Adipose tissue (tissue), 3 donors: ENCODE results near the gene PLPP1. TPM values are rescaled to one million over a fixed set of nuclear protein-coding genes. Genes with fewer than 3 reads are reported as not detected.

ENCODE experiments used
- H3K27ac ChIP-seq: one replicate; pipeline ENCODE4 v1.5.1; 2013; ENCODE audit warnings: low read depth, low read length
- WGBS, 3 donors: extraction: QIAGEN DNeasy Blood & Tissue Kit; methylation state at CpG; one replicate each; pipeline ENCODE4 v1.1.7; 2013; 5-methylcytosine and 5-hydroxymethylcytosine counted together
- polyA plus RNA-seq, 3 donors: library from polyadenylated mRNA; stranded (reverse); fragments of 200-250 nt; gene quantifications; one replicate each; pipeline ENCODE4 v1.2.3, GENCODE V29; 2013
- donor health status: healthy with polysubstance abuse.
- donor health status: Bipolar disorder and iron deficiency.
- donor health status: healthy.

The PLPP1 gene
- polyA plus RNA-seq, 3 donors, result 34.3 to 276 (median 150) TPM

DNA sequence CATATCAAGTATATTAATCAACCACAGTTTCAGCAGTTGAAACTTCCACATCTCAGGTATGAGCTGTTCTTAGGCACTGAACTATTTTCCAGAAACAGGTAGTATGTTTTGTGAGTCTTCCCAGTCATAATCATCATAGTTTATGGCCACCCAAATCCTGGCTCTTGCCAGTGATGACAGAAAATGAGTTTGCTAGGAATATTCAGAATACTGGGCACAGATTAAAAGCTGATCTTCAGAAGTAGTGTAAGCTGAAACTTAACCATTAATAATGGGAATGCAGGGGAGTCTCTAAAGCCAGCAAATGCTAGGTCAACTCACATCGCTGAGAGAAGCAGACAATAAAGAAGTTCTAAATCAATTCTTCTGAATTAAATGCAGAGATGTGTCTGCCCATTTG, 64.5 kb downstream of the PLPP1 start:
- WGBS, 3 donors, result 80 to 88% (median 83%) methylated on average over 1 of the region's 1 CpG
- no peak overlapping the region for H3K27ac ChIP-seq

DNA sequence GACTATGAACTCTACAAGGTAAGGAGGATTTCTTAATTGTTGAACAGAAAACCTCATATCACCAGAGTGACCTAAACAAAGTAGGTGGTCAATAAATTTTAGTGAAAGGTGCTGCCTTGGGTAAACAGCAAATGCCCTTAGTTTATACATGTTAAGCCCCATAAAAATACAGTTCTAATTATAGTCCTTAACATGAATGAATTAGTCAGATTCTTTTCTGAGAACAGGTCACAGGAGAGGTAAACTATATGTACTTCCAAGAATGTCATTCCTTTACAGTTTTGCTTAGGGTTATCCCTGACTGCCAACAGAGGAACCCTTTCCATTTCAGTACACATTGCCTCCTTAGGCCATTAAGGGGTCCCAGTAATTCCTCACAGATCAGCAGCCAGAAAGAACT, 64.9 kb downstream of the PLPP1 start:
- H3K27ac ChIP-seq, result no peak overlapping the region

DNA sequence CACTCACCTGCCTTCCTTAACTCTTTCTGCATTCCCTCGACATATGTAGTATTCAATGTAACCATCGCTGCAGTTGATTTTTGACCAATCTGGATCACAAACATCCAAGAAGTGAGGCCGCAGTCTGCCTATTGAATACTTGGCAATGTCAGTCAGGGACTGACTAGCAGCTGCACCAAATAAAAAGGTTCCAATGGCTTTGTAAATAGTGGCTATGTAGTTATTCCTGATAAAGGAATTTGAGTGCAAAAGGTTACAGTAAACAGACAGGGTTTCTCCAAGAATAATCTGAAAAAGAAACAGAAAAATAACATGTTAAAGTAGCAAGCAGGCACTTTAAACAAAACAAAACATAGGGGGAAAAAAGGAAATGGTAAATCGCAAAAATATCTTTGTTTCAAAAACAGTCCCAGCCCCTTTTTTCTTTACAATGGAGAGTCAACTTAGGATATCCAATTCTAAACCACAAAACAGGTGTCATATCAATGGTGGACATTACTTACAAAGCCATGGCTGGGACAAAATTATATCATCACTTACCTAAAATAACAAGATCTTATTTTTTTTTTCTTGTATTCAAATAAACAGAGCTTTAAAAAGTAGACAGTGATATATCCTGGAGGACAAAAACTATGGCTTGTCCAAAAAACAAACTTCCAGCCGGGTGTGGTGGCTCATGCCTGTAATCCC, 66.8 kb downstream of the PLPP1 start:
- 40 to 85% (median 72%) methylated on average over 5 of the region's 5 CpGs for WGBS, 3 donors
- no peak overlapping the region for H3K27ac ChIP-seq

DNA sequence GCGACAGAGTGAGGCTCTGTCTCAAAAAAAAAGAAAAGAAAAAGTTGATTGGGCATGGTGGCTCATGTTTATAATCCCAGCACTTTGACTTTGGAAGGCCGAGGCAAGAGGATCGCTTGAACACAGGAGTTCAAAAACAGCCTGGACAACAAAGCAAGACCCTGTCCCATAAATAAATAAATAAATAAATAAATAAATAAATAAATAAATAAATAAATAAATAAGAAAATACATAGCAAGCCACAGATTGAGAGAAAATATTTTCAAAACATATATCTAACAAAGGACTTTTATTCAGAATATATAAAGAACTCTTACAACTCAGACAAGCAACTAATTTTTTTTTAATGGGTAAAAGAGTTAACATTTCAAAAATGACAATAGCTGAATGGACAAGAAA, 71.2 kb downstream of the PLPP1 start:
- H3K27ac ChIP-seq, result no peak overlapping the region
- WGBS, 3 donors, result 95 to 100% (median 97%) methylated on average over 3 of the region's 3 CpGs

- H3K27ac ChIP-seq, result no peak overlapping the region
- WGBS, 3 donors, result 80 to 98% (median 94%) methylated on average over 2 of the region's 2 CpGs
These were observed 75.2 kb downstream of the PLPP1 start for GRCh38 chr5:55459572-55459971.

GRCh38 chr5:55456216-55456895, 78.4 kb downstream of the PLPP1 start:
- no peak overlapping the region for H3K27ac ChIP-seq
- WGBS, 3 donors, result 90 to 97% (median 96%) methylated on average over 3 of the region's 3 CpGs

- 57 to 84% (median 69%) methylated on average over 2 of the region's 2 CpGs for WGBS, 3 donors
These were observed 80.5 kb downstream of the PLPP1 start for GRCh38 chr5:55454282-55454681.

GRCh38 chr5:55453211-55453610, 81.6 kb downstream of the PLPP1 start:
- H3K27ac ChIP-seq, result no peak overlapping the region
- WGBS, 3 donors, result 29 to 65% (median 55%) methylated on average over 1 of the region's 1 CpG

More at GRCh38 chr5:55454282-55454681, 80.5 kb downstream of the PLPP1 start:
- H3K27ac ChIP-seq, result no peak overlapping the region

GRCh38 chr5:55451976-55452375, 82.8 kb downstream of the PLPP1 start:
- WGBS, 3 donors, result 91 to 97% (median 94%) methylated on average over 2 of the region's 2 CpGs
- no peak overlapping the region for H3K27ac ChIP-seq

DNA sequence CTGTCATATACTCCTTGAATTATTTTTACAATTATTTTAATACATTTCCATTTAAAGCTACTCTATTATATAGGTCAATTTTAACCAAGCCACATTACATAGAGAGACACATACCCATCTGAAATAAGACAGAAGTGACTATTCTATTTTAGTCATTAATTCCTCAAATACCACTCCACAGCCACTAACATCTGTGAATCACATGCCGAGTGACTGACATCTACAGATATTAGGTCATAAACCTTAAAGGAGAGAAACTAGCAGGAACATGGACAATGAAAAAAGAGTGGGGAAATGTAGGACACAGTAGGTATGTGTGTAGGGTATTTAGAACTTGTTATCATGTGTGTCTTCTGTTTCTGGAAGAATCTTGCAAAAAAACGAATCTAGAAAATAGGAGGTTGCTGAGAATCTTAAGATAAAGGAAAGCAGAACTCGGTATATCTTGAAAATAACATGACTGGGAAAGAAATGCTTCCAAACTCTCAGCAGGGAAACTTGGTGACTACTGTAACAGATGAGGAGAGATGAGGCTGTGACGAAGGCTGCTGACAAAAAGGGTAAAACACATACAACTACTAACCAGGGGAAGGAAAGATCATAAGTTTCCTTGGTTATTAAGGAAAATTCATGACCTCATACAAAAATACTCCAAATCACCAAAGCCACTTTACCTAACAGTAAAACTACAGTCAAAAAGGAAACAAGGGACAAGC, 84.6 kb downstream of the PLPP1 start:
- 79 to 89% (median 85%) methylated on average over 4 of the region's 4 CpGs for WGBS, 3 donors

GRCh38 chr5:55446640-55447351, 88.0 kb downstream of the PLPP1 start:
- H3K27ac ChIP-seq, result no peak overlapping the region

More for the DNA sequence above, 84.6 kb downstream of the PLPP1 start:
- H3K27ac ChIP-seq, result no peak overlapping the region

GRCh38 chr5:55445791-55446190, 89.0 kb downstream of the PLPP1 start:
- WGBS, 3 donors, result 92 to 96% (median 95%) methylated on average over 3 of the region's 3 CpGs
- H3K27ac ChIP-seq, result no peak overlapping the region

More at GRCh38 chr5:55446640-55447351, 88.0 kb downstream of the PLPP1 start:
- WGBS, 3 donors, result 66 to 76% (median 69%) methylated on average over 8 of the region's 8 CpGs

DNA sequence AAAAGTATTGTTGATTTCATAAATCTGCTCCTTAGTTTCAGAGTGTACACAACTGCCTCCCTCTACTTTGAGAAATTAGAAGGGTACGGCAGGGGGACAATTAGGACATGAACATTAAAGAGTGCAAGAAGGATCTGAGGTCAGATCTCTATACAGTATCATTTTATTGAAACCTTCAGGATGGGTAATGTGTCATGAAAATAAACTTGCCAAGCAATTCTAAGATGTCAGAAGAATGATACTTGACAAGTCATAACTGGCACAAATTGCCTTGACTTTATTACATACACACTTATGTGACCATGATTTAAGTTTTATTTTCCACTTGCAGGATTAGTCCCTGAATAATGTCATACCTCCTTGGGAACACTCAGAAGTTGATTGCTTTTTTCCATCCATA, 92.8 kb downstream of the PLPP1 start:
- 51 to 98% (median 97%) methylated on average over 1 of the region's 1 CpG for WGBS, 3 donors
- H3K27ac ChIP-seq, result no peak overlapping the region

GRCh38 chr5:55441107-55441771, 93.5 kb downstream of the PLPP1 start:
- 79 to 87% (median 81%) methylated on average over 3 of the region's 3 CpGs for WGBS, 3 donors
- no peak overlapping the region for H3K27ac ChIP-seq

DNA sequence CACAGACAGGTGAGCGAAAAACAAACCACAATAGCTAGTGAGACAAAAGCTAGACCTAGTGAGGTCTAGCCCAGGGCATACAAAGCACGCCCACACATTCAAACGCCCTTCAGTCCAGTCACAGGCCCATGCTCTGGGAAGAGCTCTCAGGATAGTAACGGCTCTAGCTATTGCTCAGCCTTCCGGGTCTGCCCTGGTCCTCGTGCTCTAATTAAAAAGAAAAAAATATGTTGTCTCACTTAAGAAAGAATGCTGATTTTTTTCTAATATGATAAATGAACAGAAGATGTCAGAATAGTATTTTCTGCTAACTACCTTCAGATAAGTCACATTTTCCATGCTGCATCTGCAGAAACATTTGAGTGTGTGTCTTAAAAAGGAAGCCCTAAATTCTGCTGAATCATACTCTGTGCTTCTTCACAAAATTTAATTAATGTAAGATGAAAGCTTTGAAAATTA, 94.5 kb downstream of the PLPP1 start:
- H3K27ac ChIP-seq, result no peak overlapping the region
- 66 to 86% (median 67%) methylated on average over 6 of the region's 6 CpGs for WGBS, 3 donors

DNA sequence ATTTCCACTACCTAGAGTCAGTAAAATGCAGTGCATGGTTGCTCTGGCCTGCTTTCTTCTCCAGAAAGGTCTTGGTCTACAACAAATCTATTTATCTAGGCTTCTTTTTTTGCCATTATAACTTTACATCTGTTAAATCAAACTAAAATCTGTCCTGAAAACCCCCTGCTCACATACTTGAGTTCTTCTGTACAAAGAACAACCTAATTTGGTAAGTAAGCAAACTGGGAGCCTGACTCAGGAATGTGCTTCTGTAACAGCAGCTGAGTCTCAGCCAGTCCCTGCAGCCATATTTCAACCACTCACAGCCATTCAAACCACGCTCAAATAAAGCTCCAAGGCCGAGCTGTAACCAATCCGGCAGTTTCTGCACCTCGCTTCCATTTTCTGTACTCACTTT, 95.8 kb downstream of the PLPP1 start:
- no peak overlapping the region for H3K27ac ChIP-seq
- WGBS, 3 donors, result 78 to 97% (median 81%) methylated on average over 4 of the region's 4 CpGs

GRCh38 chr5:55437859-55438206, 96.9 kb downstream of the PLPP1 start:
- H3K27ac ChIP-seq, result no peak overlapping the region
- 86 to 95% (median 87%) methylated on average over 2 of the region's 2 CpGs for WGBS, 3 donors

DNA sequence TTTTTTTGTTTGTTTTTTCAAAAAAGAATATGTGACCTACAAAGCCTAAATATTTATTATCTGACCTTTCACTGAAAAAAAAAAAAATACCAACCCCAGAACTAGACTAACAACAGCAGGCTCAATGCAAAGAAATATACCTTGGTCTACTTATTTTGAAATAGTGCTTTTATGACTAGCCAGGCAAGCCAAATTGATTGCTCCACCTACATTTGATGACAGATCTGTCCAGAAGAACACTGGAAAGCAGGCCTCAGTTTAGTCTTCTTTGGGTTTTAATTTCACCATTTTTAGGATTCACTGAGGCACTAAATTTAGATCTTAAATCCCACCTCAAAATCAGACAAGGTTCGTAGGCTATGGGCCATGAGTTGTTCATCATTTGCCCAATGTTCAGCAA, 97.3 kb downstream of the PLPP1 start:
- WGBS, 3 donors, result 77 to 82% (median 82%) methylated on average over 1 of the region's 1 CpG
- no peak overlapping the region for H3K27ac ChIP-seq
